H1 (cell line): ENCODE results near the gene SNAPIN. TPM values are rescaled to one million over a fixed set of nuclear protein-coding genes. Genes with fewer than 3 reads are reported as not detected.

Source experiments
- BCL11A ChIP-seq, 2 experiments: IDR thresholded peaks; one replicate each; pipeline ENCODE4 v1.6.1; 2011; ENCODE audit warnings: low read depth in 2 of 2, low read length in 2 of 2, mild to moderate bottlenecking in 2 of 2
- PHF8 ChIP-seq: fragments of 200-600 bp; sonication (generic); conservative IDR thresholded peaks from 2 replicates; pipeline ENCODE4 v1.7.1; 2012; ENCODE audit warnings: low read depth, mild to moderate bottlenecking, inconsistent platforms, low read length, moderate library complexity
- TCF12 ChIP-seq: IDR thresholded peaks from 2 replicates; pipeline ENCODE4 v1.6.1; 2011; ENCODE audit warnings: low read depth, mild to moderate bottlenecking, low read length
- TEAD4 ChIP-seq: IDR thresholded peaks from 2 replicates; pipeline ENCODE4 v1.6.1; 2012; ENCODE audit warnings: low read depth, low read length, inconsistent platforms, mixed read lengths
- polyA plus RNA-seq, 7 experiments: library from polyadenylated mRNA; depleted of rRNA in 3 of 7; stranded (reverse) in 5 of 7; unstranded in 2 of 7; fragments of >200 nt in 5 of 7; fragments of 200-250 nt in 2 of 7; gene quantifications; 1 replicate in 5 of 7; 2 replicates in 1 of 7; 4 replicates in 1 of 7; pipeline versions ENCODE4 v1.2.1 to v1.2.3, GENCODE V29; 2011 to 2013; ENCODE audit warnings: missing spikeins in 2 of 7, mixed read lengths in 2 of 7
- total RNA-seq: library from RNA; stranded (reverse); fragmentation: NEBNext Ultra II Directional; extraction: Animal tissue kit (Norgen Biotek cat#: 25700); gene quantifications from 2 replicates; pipeline ENCODE4 v1.2.1, GENCODE V29; 2021
- TF ChIP-seq, protein P1 (sequence below): fragments of 300-600 bp; sonication (generic); IDR thresholded peaks from 2 replicates; pipeline ENCODE4 v1.7.1; 2012; ENCODE audit warnings: low read length, moderate library complexity, mild to moderate bottlenecking, inconsistent platforms; ENCODE audit not compliant: insufficient replicate concordance

The SNAPIN gene
- total and polyA plus RNA-seq, 2 of the 8 experiments (the other 6 are each of a cell fraction or from before 2014, with no cell fraction given), result 25.7 to 31.1 TPM

DNA sequence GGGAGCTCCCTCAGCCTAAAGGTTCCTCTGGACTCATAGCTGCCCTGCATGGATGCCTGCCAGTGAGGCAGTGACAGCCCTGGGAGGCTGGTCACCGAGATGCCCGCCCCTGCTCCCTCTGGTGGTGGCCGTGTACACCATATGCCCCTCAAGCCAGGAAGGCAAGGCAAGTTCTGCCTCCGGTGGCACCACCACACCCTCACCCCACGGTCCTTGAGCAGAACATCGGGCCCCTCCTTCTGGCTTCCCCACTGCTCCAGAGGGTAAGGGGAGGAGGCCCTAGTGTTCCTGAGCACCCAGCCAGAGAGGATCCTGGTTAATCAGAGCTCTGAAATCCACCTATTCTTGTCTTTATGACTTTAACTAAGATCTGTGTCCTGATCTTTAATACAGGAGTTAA lies 40.8 kb upstream of the SNAPIN start (continued):
- TF ChIP-seq, protein P1, sequence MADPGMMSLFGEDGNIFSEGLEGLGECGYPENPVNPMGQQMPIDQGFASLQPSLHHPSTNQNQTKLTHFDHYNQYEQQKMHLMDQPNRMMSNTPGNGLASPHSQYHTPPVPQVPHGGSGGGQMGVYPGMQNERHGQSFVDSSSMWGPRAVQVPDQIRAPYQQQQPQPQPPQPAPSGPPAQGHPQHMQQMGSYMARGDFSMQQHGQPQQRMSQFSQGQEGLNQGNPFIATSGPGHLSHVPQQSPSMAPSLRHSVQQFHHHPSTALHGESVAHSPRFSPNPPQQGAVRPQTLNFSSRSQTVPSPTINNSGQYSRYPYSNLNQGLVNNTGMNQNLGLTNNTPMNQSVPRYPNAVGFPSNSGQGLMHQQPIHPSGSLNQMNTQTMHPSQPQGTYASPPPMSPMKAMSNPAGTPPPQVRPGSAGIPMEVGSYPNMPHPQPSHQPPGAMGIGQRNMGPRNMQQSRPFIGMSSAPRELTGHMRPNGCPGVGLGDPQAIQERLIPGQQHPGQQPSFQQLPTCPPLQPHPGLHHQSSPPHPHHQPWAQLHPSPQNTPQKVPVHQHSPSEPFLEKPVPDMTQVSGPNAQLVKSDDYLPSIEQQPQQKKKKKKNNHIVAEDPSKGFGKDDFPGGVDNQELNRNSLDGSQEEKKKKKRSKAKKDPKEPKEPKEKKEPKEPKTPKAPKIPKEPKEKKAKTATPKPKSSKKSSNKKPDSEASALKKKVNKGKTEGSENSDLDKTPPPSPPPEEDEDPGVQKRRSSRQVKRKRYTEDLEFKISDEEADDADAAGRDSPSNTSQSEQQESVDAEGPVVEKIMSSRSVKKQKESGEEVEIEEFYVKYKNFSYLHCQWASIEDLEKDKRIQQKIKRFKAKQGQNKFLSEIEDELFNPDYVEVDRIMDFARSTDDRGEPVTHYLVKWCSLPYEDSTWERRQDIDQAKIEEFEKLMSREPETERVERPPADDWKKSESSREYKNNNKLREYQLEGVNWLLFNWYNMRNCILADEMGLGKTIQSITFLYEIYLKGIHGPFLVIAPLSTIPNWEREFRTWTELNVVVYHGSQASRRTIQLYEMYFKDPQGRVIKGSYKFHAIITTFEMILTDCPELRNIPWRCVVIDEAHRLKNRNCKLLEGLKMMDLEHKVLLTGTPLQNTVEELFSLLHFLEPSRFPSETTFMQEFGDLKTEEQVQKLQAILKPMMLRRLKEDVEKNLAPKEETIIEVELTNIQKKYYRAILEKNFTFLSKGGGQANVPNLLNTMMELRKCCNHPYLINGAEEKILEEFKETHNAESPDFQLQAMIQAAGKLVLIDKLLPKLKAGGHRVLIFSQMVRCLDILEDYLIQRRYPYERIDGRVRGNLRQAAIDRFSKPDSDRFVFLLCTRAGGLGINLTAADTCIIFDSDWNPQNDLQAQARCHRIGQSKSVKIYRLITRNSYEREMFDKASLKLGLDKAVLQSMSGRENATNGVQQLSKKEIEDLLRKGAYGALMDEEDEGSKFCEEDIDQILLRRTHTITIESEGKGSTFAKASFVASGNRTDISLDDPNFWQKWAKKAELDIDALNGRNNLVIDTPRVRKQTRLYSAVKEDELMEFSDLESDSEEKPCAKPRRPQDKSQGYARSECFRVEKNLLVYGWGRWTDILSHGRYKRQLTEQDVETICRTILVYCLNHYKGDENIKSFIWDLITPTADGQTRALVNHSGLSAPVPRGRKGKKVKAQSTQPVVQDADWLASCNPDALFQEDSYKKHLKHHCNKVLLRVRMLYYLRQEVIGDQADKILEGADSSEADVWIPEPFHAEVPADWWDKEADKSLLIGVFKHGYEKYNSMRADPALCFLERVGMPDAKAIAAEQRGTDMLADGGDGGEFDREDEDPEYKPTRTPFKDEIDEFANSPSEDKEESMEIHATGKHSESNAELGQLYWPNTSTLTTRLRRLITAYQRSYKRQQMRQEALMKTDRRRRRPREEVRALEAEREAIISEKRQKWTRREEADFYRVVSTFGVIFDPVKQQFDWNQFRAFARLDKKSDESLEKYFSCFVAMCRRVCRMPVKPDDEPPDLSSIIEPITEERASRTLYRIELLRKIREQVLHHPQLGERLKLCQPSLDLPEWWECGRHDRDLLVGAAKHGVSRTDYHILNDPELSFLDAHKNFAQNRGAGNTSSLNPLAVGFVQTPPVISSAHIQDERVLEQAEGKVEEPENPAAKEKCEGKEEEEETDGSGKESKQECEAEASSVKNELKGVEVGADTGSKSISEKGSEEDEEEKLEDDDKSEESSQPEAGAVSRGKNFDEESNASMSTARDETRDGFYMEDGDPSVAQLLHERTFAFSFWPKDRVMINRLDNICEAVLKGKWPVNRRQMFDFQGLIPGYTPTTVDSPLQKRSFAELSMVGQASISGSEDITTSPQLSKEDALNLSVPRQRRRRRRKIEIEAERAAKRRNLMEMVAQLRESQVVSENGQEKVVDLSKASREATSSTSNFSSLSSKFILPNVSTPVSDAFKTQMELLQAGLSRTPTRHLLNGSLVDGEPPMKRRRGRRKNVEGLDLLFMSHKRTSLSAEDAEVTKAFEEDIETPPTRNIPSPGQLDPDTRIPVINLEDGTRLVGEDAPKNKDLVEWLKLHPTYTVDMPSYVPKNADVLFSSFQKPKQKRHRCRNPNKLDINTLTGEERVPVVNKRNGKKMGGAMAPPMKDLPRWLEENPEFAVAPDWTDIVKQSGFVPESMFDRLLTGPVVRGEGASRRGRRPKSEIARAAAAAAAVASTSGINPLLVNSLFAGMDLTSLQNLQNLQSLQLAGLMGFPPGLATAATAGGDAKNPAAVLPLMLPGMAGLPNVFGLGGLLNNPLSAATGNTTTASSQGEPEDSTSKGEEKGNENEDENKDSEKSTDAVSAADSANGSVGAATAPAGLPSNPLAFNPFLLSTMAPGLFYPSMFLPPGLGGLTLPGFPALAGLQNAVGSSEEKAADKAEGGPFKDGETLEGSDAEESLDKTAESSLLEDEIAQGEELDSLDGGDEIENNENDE, result no peak
- no peak for TF ChIP-seq PHF8
- no peak for TF ChIP-seq TEAD4
- TF ChIP-seq BCL11A (IDR thresholded peaks at IDR 0.05; ENCODE audit: low read depth in 2 of 2, low read length in 2 of 2), result no peak
- TF ChIP-seq TCF12, result no peak
